GM13977 (cell line): ENCODE results near the gene CCDC78.
"Not testable (repeated sequence)": the region's sequence is repeated elsewhere in the genome, so short reads cannot be mapped to it uniquely, and the experiment has no call there.

Experiments
- DNase-seq: peaks from one replicate; pipeline ENCODE4 v3.0.0; 2012; ENCODE audit warnings: low spot score
- CTCF ChIP-seq: IDR thresholded peaks from 2 replicates; pipeline ENCODE4 v1.5.1; 2012; ENCODE audit warnings: mild to moderate bottlenecking, control low read depth; ENCODE audit not compliant: insufficient read depth; ENCODE audit errors: extremely low read depth, missing control alignments
- in situ Hi-C: fragments of 300-500 bp; cut with MboI; formaldehyde crosslinking; loops from one replicate; pipeline ENCODE4 v1.12.0; 2022; ENCODE audit warnings: low sequenced_read_pairs, low pct_unique_long_range_greater_than_20kb, mixed read lengths, inconsistent platforms; ENCODE audit not compliant: unreplicated experiment

The CCDC78 gene

GRCh38 chr16:760545-761343 lies 34.5 kb upstream of the CCDC78 start, which contains the start of gene MSLN:
MSLN (plus strand) TSS chr16:760734; CDS start chr16:762681, 1,947 bp downstream.
- in situ Hi-C loops = no loop called here
- DNase-seq = no peak
- no peak for TF ChIP-seq CTCF

GRCh38 chr16:760065-760464 lies 33.8 kb upstream of the CCDC78 start:
- in situ Hi-C loops = no loop called here
- DNase-seq = no peak
- no peak for TF ChIP-seq CTCF

- TF ChIP-seq CTCF = no peak
- DNase-seq = no peak
- in situ Hi-C loops = no loop called here
Observed at GRCh38 chr16:759110-759910, 33.1 kb upstream of the CCDC78 start.

GRCh38 chr16:756428-756827 lies 30.2 kb upstream of the CCDC78 start:
- no peak for TF ChIP-seq CTCF
- in situ Hi-C loops = no loop called here
- DNase-seq = no peak

- TF ChIP-seq CTCF = no peak
- in situ Hi-C loops = no loop called here
Observed at GRCh38 chr16:754656-755055, 28.4 kb upstream of the CCDC78 start.

GRCh38 chr16:754121-754607 lies 27.9 kb upstream of the CCDC78 start:
- DNase-seq, in situ Hi-C loops: not testable (repeated sequence)

More at GRCh38 chr16:754656-755055, 28.4 kb upstream of the CCDC78 start:
- no peak for DNase-seq

- no peak for DNase-seq
- in situ Hi-C loops = no loop called here
- TF ChIP-seq CTCF = no peak
Observed at GRCh38 chr16:752007-752312, 25.7 kb upstream of the CCDC78 start.
